Stomach (tissue), 9 donors: ENCODE data around the gene PSAP. TPM values are rescaled to one million over a fixed set of nuclear protein-coding genes. Genes with fewer than 3 reads are reported as not detected.

Experiments
- DNase-seq, 2 donors: peaks; one replicate each; pipeline versions ENCODE4 v3.0.0 to v3.0.0-alpha.2; 2013 to 2019
- H3K27ac ChIP-seq, 5 donors: fragments of 200-600 bp in 4 of 5; sonication (generic) in 4 of 5; one replicate each; pipeline ENCODE4 v1.5.1; 2013 to 2019; ENCODE audit warnings: mild to moderate bottlenecking in 1 of 5, moderate library complexity in 1 of 5
- H3K27me3 ChIP-seq, 3 donors: fragments of 200-600 bp; sonication (generic); one replicate each; pipeline ENCODE4 v1.5.1; 2017 to 2019; ENCODE audit warnings: mixed run types in 1 of 3
- H3K36me3 ChIP-seq, 4 donors: fragments of 200-600 bp; sonication (generic); 1 replicate in 3 of 4; 2 replicates in 1 of 4; pipeline ENCODE4 v1.5.1; 2016 to 2019
- H3K4me1 ChIP-seq, 4 donors: fragments of 200-600 bp; sonication (generic); one replicate each; pipeline ENCODE4 v1.5.1; 2016 to 2019
- H3K4me3 ChIP-seq, 4 donors: fragments of 200-600 bp; sonication (generic) in 3 of 4; one replicate each; pipeline ENCODE4 v1.5.1; 2016 to 2019; ENCODE audit warnings: mild to moderate bottlenecking in 1 of 4
- H3K9me3 ChIP-seq, 4 donors: fragments of 200-600 bp; sonication (generic); one replicate each; pipeline ENCODE4 v1.5.1; 2016 to 2019
- CTCF ChIP-seq, 7 experiments: fragments of 450-650 bp in 4 of 7; fragments of 200-600 bp in 3 of 7; sonication (generic) in 3 of 7; IDR thresholded peaks; one replicate each; pipeline ENCODE4 v1.5.1; 2016 to 2019; ENCODE audit warnings: antibody characterized with exemption in 7 of 7, control low read depth in 2 of 7, mild to moderate bottlenecking in 1 of 7
- EP300 ChIP-seq: sonication (generic); formaldehyde crosslinking; IDR thresholded peaks from one replicate; pipeline ENCODE4 v1.6.1; 2017; ENCODE audit warnings: antibody characterized with exemption
- POLR2A ChIP-seq, 4 donors: fragments of 450-650 bp; IDR thresholded peaks; one replicate each; pipeline ENCODE4 v1.6.1; 2016; ENCODE audit warnings: antibody characterized with exemption in 4 of 4, control low read depth in 2 of 4, mild to moderate bottlenecking in 1 of 4, moderate library complexity in 1 of 4
- POLR2AphosphoS5 ChIP-seq, 3 donors: sonication (generic); formaldehyde crosslinking; IDR thresholded peaks; one replicate each; pipeline ENCODE4 v1.6.1; 2016; ENCODE audit warnings: antibody characterized with exemption in 3 of 3
- WGBS, 5 donors: extraction: QIAGEN DNeasy Blood & Tissue Kit in 3 of 5; methylation state at CpG; one replicate each; pipeline versions ENCODE4 v1.1.5 to v1.1.7; 2013 to 2018; 5-methylcytosine and 5-hydroxymethylcytosine counted together
- intact Hi-C: fragments of 100-400 bp; cut with DNase I; formaldehyde crosslinking; loops from one replicate; pipeline ENCODE4 v1.15.1; 2023; ENCODE audit warnings: low total_unique reads
- polyA plus RNA-seq, 3 donors: library from polyadenylated mRNA; stranded (reverse); fragments of 200-250 nt; gene quantifications; one replicate each; pipeline ENCODE4 v1.2.3, GENCODE V29; 2013
- total RNA-seq, 5 donors: library from RNA; depleted of rRNA; stranded (reverse); fragments of >200 nt; gene quantifications; one replicate each; pipeline versions ENCODE4 v1.1.0 to v1.2.3, GENCODE V29; 2014 to 2016
- donor health status: healthy with polysubstance abuse.
- donor health status: Bipolar disorder and iron deficiency.
- donor health status: healthy.

PSAP gene
- total and polyA plus RNA-seq, 8 donors: 174 to 709 (median 413) TPM

- 15 to 37% (median 30%) methylated on average over 7 to 22 of the region's 22 CpGs for WGBS, 5 donors
- H3K4me1 ChIP-seq: peaks cover 0 to 39% (median 19%) of the 10 kb centered on the region in 4 donors
- intact Hi-C loops: loop anchor here (5.0 kb wide), 1 partner anchor 425 kb away; no protein-coding TSS in a partner anchor
- peaks cover 22 to 33% (median 27%) of the 10 kb centered on the region in 4 donors for H3K36me3 ChIP-seq
- no peak overlapping the region for H3K4me3 ChIP-seq
- H3K27ac ChIP-seq: no peak overlapping the region
- H3K27me3 ChIP-seq: peaks cover 0 to 17% (median 0%) of the 10 kb centered on the region in 3 donors
- no peaks in the 10 kb centered on the region for H3K9me3 ChIP-seq
- DNase-seq: peak; percentile 78 to 86
- TF ChIP-seq CTCF (IDR thresholded peaks at IDR 0.05) (peak in 5 of 7 experiments; percentile 61 to 95 (median 82)), POLR2A (IDR thresholded peaks at IDR 0.05) (no peak), POLR2AphosphoS5 (IDR thresholded peaks at IDR 0.05) (no peak), EP300 (no peak)
These were observed 38.8 kb downstream of the PSAP start for GRCh38 chr10:71812016-71812912.

GRCh38 chr10:71811351-71811750 lies 39.7 kb downstream of the PSAP start:
- Histone ChIP-seq H3K36me3 (peaks cover 13 to 24% (median 18%) of the 10 kb centered on the region in 4 donors), H3K27me3 (peaks cover 0 to 23% (median 0%) of the 10 kb centered on the region in 3 donors), H3K4me1 (peaks cover 0 to 37% (median 26%) of the 10 kb centered on the region in 4 donors), H3K27ac (no peak overlapping the region), H3K4me3 (no peak overlapping the region), H3K9me3 (no peaks in the 10 kb centered on the region)
- WGBS, 5 donors: 81 to 86% (median 85%) methylated on average over 18 to 19 of the region's 19 CpGs
- DNase-seq: no peak
- intact Hi-C loops: loop anchor here (5.0 kb wide), 1 partner anchor 424 kb away; no protein-coding TSS in a partner anchor
- TF ChIP-seq EP300 (no peak), POLR2A (IDR thresholded peaks at IDR 0.05) (no peak), CTCF (IDR thresholded peaks at IDR 0.05) (no peak), POLR2AphosphoS5 (IDR thresholded peaks at IDR 0.05) (no peak)

- no peak for DNase-seq
- Histone ChIP-seq H3K9me3 (no peaks in the 10 kb centered on the region), H3K36me3 (peaks cover 1 to 13% (median 6%) of the 10 kb centered on the region in 4 donors), H3K27ac (no peak overlapping the region), H3K4me1 (peaks cover 0 to 43% (median 36%) of the 10 kb centered on the region in 4 donors), H3K27me3 (peaks cover 0 to 23% (median 0%) of the 10 kb centered on the region in 3 donors), H3K4me3 (no peak overlapping the region)
- WGBS, 5 donors: 62 to 83% (median 66%) methylated on average over 13 of the region's 13 CpGs
- TF ChIP-seq POLR2AphosphoS5 (IDR thresholded peaks at IDR 0.05) (no peak), POLR2A (IDR thresholded peaks at IDR 0.05) (no peak)
- intact Hi-C loops: loop anchor here (5.0 kb wide), 1 partner anchor 423 kb away; no protein-coding TSS in a partner anchor
These were observed 40.9 kb downstream of the PSAP start for GRCh38 chr10:71810048-71810750.

- Histone ChIP-seq H3K27ac (no peak overlapping the region), H3K27me3 (peaks cover 0 to 23% (median 0%) of the 10 kb centered on the region in 3 donors)
These were observed 41.4 kb downstream of the PSAP start for GRCh38 chr10:71809628-71810027.

More at GRCh38 chr10:71809628-71810027, 41.4 kb downstream of the PSAP start:
- Histone ChIP-seq H3K9me3 (no peaks in the 10 kb centered on the region), H3K4me1 (peaks cover 0 to 46% (median 36%) of the 10 kb centered on the region in 4 donors), H3K4me3 (no peak overlapping the region), H3K36me3 (peaks cover 0 to 7% (median under 1%) of the 10 kb centered on the region in 4 donors)
- no peak for DNase-seq
- 88 to 96% (median 90%) methylated on average over 16 to 25 of the region's 25 CpGs for WGBS, 5 donors
- TF ChIP-seq POLR2AphosphoS5 (IDR thresholded peaks at IDR 0.05) (no peak), CTCF (IDR thresholded peaks at IDR 0.05) (no peak), EP300 (no peak), POLR2A (IDR thresholded peaks at IDR 0.05) (no peak)
- intact Hi-C loops: loop anchor here (5.0 kb wide), 1 partner anchor 422 kb away; no protein-coding TSS in a partner anchor
